Progenitor cell of endocrine pancreas (in vitro differentiated cells): ENCODE data around the gene FTO. TPM values are rescaled to one million over a fixed set of nuclear protein-coding genes. Genes with fewer than 3 reads are reported as not detected.
A peak's percentile ranks its signal among the peaks of the same experiment; 100 is the strongest.

Source experiments
- DNase-seq: peaks from one replicate; pipeline ENCODE4 v3.0.0; 2021; ENCODE audit warnings: low spot score; ENCODE audit not compliant: unreplicated experiment
- H3K27ac Mint-ChIP-seq: 2 replicates; pipeline ENCODE4 v1.8.0; 2021; ENCODE audit warnings: mild to moderate bottlenecking, moderate library complexity, mixed read lengths
- H3K27me3 Mint-ChIP-seq: 2 replicates; pipeline ENCODE4 v1.8.0; 2021; ENCODE audit warnings: mixed read lengths
- H3K36me3 Mint-ChIP-seq: 2 replicates; pipeline ENCODE4 v1.8.0; 2022; ENCODE audit warnings: mixed read lengths; ENCODE audit not compliant: insufficient read depth
- H3K4me1 Mint-ChIP-seq: 2 replicates; pipeline ENCODE4 v1.8.0; 2021; ENCODE audit warnings: low read depth, mixed read lengths
- H3K4me3 Mint-ChIP-seq: 2 replicates; pipeline ENCODE4 v1.8.0; 2021; ENCODE audit warnings: low read depth, mild to moderate bottlenecking, moderate library complexity, mixed read lengths
- H3K9me3 Mint-ChIP-seq: 2 replicates; pipeline ENCODE4 v1.8.0; 2021; ENCODE audit warnings: low read depth, mixed read lengths
- total RNA-seq: library from RNA; stranded (reverse); gene quantifications from 2 replicates; pipeline ENCODE4 v1.2.1, GENCODE V29; 2021
- TF ChIP-seq, protein P1 (sequence below): fragments of 200-600 bp; sonication (generic); IDR thresholded peaks from one replicate; pipeline ENCODE4 v1.5.0; 2021; ENCODE audit warnings: antibody characterized with exemption, mild to moderate bottlenecking; ENCODE audit not compliant: unreplicated experiment

Gene FTO
- total RNA-seq, 1 donor from 2014 or later: 78.7 TPM

DNA sequence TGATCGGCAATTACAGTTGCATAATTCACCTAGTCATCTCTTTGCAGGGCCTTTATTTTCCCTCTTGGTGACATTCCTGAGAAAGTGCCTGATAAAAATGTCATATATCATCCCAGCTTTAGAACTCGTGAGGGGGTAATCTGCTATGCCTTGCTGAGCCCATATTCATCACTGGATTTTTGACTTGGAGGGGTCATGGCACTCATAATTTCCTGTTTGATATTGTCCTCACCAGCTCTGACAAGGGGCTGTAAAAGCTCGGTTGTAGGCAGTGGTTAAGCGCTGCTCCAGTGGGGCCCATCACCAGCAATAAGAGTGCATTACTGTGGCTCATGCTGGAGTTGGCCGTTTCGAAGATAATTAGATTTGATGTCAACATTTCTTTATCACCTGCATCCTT, 355.4 kb downstream of the FTO start:
- Mint-ChIP-seq H3K4me1 (peaks cover 18% of the 10 kb centered on the region), H3K27me3 (no peaks in the 10 kb centered on the region), H3K4me3 (no peak overlapping the region), H3K36me3 (peaks cover 4% of the 10 kb centered on the region), H3K9me3 (no peaks in the 10 kb centered on the region), H3K27ac (no peak overlapping the region)
- DNase-seq: no peak
- TF ChIP-seq, protein P1, sequence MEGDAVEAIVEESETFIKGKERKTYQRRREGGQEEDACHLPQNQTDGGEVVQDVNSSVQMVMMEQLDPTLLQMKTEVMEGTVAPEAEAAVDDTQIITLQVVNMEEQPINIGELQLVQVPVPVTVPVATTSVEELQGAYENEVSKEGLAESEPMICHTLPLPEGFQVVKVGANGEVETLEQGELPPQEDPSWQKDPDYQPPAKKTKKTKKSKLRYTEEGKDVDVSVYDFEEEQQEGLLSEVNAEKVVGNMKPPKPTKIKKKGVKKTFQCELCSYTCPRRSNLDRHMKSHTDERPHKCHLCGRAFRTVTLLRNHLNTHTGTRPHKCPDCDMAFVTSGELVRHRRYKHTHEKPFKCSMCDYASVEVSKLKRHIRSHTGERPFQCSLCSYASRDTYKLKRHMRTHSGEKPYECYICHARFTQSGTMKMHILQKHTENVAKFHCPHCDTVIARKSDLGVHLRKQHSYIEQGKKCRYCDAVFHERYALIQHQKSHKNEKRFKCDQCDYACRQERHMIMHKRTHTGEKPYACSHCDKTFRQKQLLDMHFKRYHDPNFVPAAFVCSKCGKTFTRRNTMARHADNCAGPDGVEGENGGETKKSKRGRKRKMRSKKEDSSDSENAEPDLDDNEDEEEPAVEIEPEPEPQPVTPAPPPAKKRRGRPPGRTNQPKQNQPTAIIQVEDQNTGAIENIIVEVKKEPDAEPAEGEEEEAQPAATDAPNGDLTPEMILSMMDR: no peak

GRCh38 chr16:54060599-54061421, 356.9 kb downstream of the FTO start:
- Mint-ChIP-seq H3K9me3 (no peaks in the 10 kb centered on the region), H3K27me3 (no peaks in the 10 kb centered on the region), H3K27ac (no peak overlapping the region), H3K4me3 (no peak overlapping the region), H3K4me1 (peaks cover 18% of the 10 kb centered on the region), H3K36me3 (peaks cover 4% of the 10 kb centered on the region)
- DNase-seq: no peak
- TF ChIP-seq, protein P1: no peak

GRCh38 chr16:54061454-54061853, 357.5 kb downstream of the FTO start:
- Mint-ChIP-seq H3K27me3 (no peaks in the 10 kb centered on the region), H3K9me3 (no peaks in the 10 kb centered on the region)
- TF ChIP-seq, protein P1: no peak

DNA sequence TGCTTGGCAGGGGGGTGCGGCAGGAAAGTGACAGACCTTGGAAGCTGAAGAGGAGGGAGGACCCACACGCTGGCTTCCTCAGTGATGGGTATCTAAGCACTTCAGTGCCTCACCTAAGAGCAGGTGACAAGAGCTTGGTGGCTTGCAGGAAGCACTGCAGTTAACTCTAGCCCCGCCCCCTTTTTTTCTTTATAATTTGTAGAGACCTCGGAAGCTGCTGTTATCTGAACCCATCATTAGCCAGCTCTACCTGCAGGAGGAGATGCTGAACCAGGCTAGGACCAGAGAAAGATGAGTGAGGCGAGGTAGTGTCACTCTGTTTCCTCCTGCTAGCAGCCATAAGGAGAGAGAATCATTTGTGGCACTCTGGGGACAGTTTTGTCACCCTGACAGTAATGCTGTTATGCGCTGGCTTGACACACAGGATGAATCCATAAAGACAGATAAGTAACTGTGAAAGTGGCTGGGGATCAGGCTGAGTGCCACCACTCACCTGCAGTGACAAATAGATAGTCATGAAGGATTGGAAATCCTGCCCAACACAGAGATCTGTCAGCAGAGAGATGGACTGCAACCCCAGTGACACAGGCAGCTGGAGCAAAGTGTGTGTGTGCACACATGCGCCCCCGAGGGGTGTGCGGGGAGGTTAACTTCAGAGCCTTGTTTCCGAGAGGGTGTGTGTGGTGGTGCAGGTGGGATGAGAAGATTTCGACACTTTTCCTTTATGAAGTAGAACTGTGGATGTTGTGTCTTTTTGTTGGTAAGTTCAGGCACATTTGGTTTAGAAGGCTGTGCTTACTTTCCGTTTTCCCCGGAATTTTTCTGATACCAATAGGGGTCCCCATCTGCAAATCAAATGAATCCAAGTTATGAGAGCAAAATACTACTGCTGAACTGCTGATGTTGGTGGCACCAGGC, 358.7 kb downstream of the FTO start:
- peaks cover 20% of the 10 kb centered on the region for H3K4me1 Mint-ChIP-seq
- no peak for DNase-seq
- H3K4me3 Mint-ChIP-seq: no peak overlapping the region
- no peaks in the 10 kb centered on the region for H3K27me3 Mint-ChIP-seq
- H3K36me3 Mint-ChIP-seq: peaks cover 1% of the 10 kb centered on the region
- peak overlapping the region; percentile 83 for H3K27ac Mint-ChIP-seq
- H3K9me3 Mint-ChIP-seq: no peaks in the 10 kb centered on the region
- TF ChIP-seq, protein P1: no peak

More at GRCh38 chr16:54061454-54061853, 357.5 kb downstream of the FTO start:
- no peak for DNase-seq
- no peak overlapping the region for H3K27ac Mint-ChIP-seq
- peaks cover 18% of the 10 kb centered on the region for H3K4me1 Mint-ChIP-seq
- H3K36me3 Mint-ChIP-seq: peaks cover 4% of the 10 kb centered on the region
- no peak overlapping the region for H3K4me3 Mint-ChIP-seq

GRCh38 chr16:54063279-54063773, 359.4 kb downstream of the FTO start:
- Mint-ChIP-seq H3K27me3 (no peaks in the 10 kb centered on the region), H3K36me3 (peaks cover 1% of the 10 kb centered on the region), H3K4me1 (peaks cover 25% of the 10 kb centered on the region), H3K27ac (no peak overlapping the region), H3K4me3 (no peak overlapping the region), H3K9me3 (no peaks in the 10 kb centered on the region)
- TF ChIP-seq, protein P1: no peak
- no peak for DNase-seq
